Measurements from ENCODE around the gene MCAM. TPM values are rescaled to one million over a fixed set of nuclear protein-coding genes. Genes with fewer than 3 reads are reported as not detected.

MCAM gene
- total and polyA plus RNA-seq, 10 of the 15 experiments (the other 5 are each of a cell fraction or from before 2014, with no cell fraction given), result 3.1 to 19.7 (median 9.3) TPM

GRCh38 chr11:119334174-119334930, 17.4 kb upstream of the MCAM start, which contains the start of gene RNF26:
TSS of gene RNF26 (plus strand) at chr11:119334527. CDS start at chr11:119335123, 596 bp downstream.
- Histone ChIP-seq H3K9me3 (replicated peaks; ENCODE audit: control insufficient read depth, insufficient read depth, low read length) (no peaks in the 10 kb centered on the region), H2AFZ (ENCODE audit: control insufficient read depth, low read depth, low read length) (peak within 1 kb of the TSS; percentile 94), H3K9ac (ENCODE audit: control insufficient read depth, insufficient read depth, low read length) (peak within 1 kb of the TSS; percentile 93), H3K4me2 (ENCODE audit: control insufficient read depth, insufficient read depth) (peak within 1 kb of the TSS; percentile 98), H3K36me3 (ENCODE audit: control insufficient read depth in 2 of 2, insufficient read depth in 2 of 2, low read length in 1 of 2) (no peaks in the 10 kb centered on the region), H3K27me3 (replicated peaks in 1 of 2; ENCODE audit: control insufficient read depth in 2 of 2, insufficient read depth in 2 of 2, low read length in 1 of 2) (no peaks in the 10 kb centered on the region), H4K20me1 (ENCODE audit: control insufficient read depth, insufficient read depth) (no peaks in the 10 kb centered on the region), H3K4me3 (peak within 1 kb of the TSS; percentile 91), H3K27ac (ENCODE audit: control insufficient read depth, insufficient read depth) (peak within 1 kb of the TSS; percentile 85), H3K79me2 (ENCODE audit: control insufficient read depth, insufficient read depth, low read length) (peaks cover 13% of the 10 kb centered on the region), H3K4me1 (ENCODE audit: control insufficient read depth, insufficient read depth, low read length) (peaks cover 12% of the 10 kb centered on the region)
- in situ Hi-C loops (cut with MboI), result no loop called here
- CTCF ChIA-PET, result interaction anchor here (1.0 to 6.1 kb wide), 3 partner anchors 12 to 129 kb away, joined by 4 to 58 read pairs (median 5); partner anchors contain the start of gene CBL
- POLR2A ChIA-PET, result interaction anchor here (0.6 to 1.7 kb wide), 8 partner anchors 9 to 498 kb away, joined by 3 to 5 read pairs (median 3); no protein-coding TSS in a partner anchor
- BruUV-seq (replicated peaks), result TSS peak; percentile 84
- FAIRE-seq, result peak; percentile 100
- intact Hi-C loops (cut with micrococcal nuclease; ENCODE audit: unreplicated experiment), result no loop called here
- peak; percentile 97 for ATAC-seq
- SMC1A ChIA-PET (ENCODE audit: uncharacterized antibody, unreplicated experiment), result interaction anchor here (1.2 to 1.4 kb wide), 2 partner anchors 10 to 46 kb away, joined by 3 to 8 read pairs; no protein-coding TSS in a partner anchor
- peak; percentile 95 for DNase-seq (ENCODE audit: low read depth, low spot score)
- RAD21 ChIA-PET (ENCODE audit: unreplicated experiment), result interaction anchor here (0.6 kb wide), 2 partner anchors 143 to 399 kb away, joined by 3 read pairs; no protein-coding TSS in a partner anchor
- under 1% methylated on average over 47 of the region's 54 CpGs for WGBS (ENCODE audit: insufficient coverage, insufficient replicate concordance, low lambda C conversion rate, missing lambda C conversion rate)
- TF ChIP-seq CREB1 (IDR thresholded peaks at IDR 0.05; ENCODE audit: low read depth), result peak; percentile 96
- peak; percentile 97 for TF ChIP-seq FOXM1 (IDR thresholded peaks at IDR 0.05; ENCODE audit: low read depth, low read length)
- no peak for TF ChIP-seq ZNF384 (IDR thresholded peaks at IDR 0.05; ENCODE audit: borderline replicate concordance, low read depth, low read length)
- TF ChIP-seq BACH1 (IDR thresholded peaks at IDR 0.05; ENCODE audit: borderline replicate concordance), result peak; percentile 41; the same call in 1 of the 2 replicates
- TF ChIP-seq MYC (IDR thresholded peaks at IDR 0.05; ENCODE audit: insufficient read depth, insufficient read length, insufficient replicate concordance, low read length, severe bottlenecking), result no peak
- TF ChIP-seq E2F4 (IDR thresholded peaks at IDR 0.05; ENCODE audit: low read depth, low read length), result peak; percentile 88
- TF ChIP-seq MAX (IDR thresholded peaks at IDR 0.05; ENCODE audit: low read depth, low read length), result 0 out of 2 replicates have a peak, but pooled peaks have one; percentile 18
- TF ChIP-seq SP1 (IDR thresholded peaks at IDR 0.05; ENCODE audit: low read depth, low read length), result peak; percentile 97
- peak; percentile 89 for TF ChIP-seq PAX5 (IDR thresholded peaks at IDR 0.05; ENCODE audit: borderline replicate concordance, low read depth, low read length)
- TF ChIP-seq RELA (IDR thresholded peaks at IDR 0.05; ENCODE audit: borderline replicate concordance, partially characterized antibody), result peak; percentile 53
- peak; percentile 4 for TF ChIP-seq NR2F1 (conservative IDR thresholded peaks at IDR 0.05)
- TF ChIP-seq CHD2 (IDR thresholded peaks at IDR 0.05; ENCODE audit: borderline replicate concordance, low read depth, low read length), result peak; percentile 88; the same call in 1 of the 2 replicates
- peak; percentile 33 for TF ChIP-seq E4F1 (IDR thresholded peaks at IDR 0.05; ENCODE audit: borderline replicate concordance, partially characterized antibody)
- peak; percentile 88 for TF ChIP-seq CREM (IDR thresholded peaks at IDR 0.05; ENCODE audit: low read depth)
- peak; percentile 94 for TF ChIP-seq RELB (IDR thresholded peaks at IDR 0.05; ENCODE audit: low read depth)
- TF ChIP-seq FOXK2 (IDR thresholded peaks at IDR 0.05), result peak; percentile 75

All from GM12878 (cell line).